Neuron (in vitro differentiated cells): ENCODE data around the gene DNAJC21.
"Not testable (repeated sequence)": the region's sequence is repeated elsewhere in the genome, so short reads cannot be mapped to it uniquely, and the experiment has no call there.

Experiments
- H2AFZ ChIP-seq: one replicate; pipeline ENCODE4 v1.6.1; 2013; ENCODE audit warnings: low read depth, mild to moderate bottlenecking, inconsistent platforms, low read length, moderate library complexity
- H3K27me3 ChIP-seq: one replicate; pipeline ENCODE4 v1.6.1; 2013; ENCODE audit warnings: low read length; ENCODE audit not compliant: insufficient read depth
- H3K36me3 ChIP-seq: one replicate; pipeline ENCODE4 v1.6.1; 2013; ENCODE audit warnings: low read length; ENCODE audit not compliant: insufficient read depth
- H3K4me1 ChIP-seq: one replicate; pipeline ENCODE4 v1.6.1; 2013; ENCODE audit warnings: low read length; ENCODE audit not compliant: insufficient read depth
- H3K4me3 ChIP-seq: 2 replicates; pipeline ENCODE4 v1.5.1; 2013; ENCODE audit warnings: mild to moderate bottlenecking, low read length, moderate library complexity
- H3K9me3 ChIP-seq: one replicate; pipeline ENCODE4 v1.6.1; 2013; ENCODE audit warnings: low read length

The DNAJC21 gene

DNA sequence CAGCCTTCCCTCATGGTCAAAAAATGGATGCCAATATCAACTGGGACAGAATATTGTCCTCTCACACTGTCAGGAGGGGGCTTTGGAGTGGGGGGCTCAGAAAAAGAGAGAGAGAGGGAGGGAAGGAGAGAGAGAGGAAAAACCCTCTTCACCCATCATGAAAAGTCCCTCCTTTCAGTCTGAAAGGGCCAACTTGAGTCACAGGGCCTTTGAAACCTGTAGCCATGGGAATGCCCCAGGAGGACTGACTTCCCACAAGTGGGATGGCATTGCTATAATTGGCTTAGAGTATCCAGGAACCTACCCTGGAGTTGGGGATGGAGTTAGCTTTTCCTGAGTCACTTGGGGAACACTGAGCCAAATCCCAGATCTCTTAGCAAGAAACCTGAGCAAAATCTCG, 41.2 kb downstream of the DNAJC21 start:
- H3K36me3 ChIP-seq = no peaks in the 10 kb centered on the region
- no peak overlapping the region for H2AFZ ChIP-seq
- H3K9me3 ChIP-seq = no peaks in the 10 kb centered on the region
- H3K4me3 ChIP-seq = no peak overlapping the region
- H3K27me3 ChIP-seq = no peaks in the 10 kb centered on the region
- H3K4me1 ChIP-seq = no peaks in the 10 kb centered on the region

DNA sequence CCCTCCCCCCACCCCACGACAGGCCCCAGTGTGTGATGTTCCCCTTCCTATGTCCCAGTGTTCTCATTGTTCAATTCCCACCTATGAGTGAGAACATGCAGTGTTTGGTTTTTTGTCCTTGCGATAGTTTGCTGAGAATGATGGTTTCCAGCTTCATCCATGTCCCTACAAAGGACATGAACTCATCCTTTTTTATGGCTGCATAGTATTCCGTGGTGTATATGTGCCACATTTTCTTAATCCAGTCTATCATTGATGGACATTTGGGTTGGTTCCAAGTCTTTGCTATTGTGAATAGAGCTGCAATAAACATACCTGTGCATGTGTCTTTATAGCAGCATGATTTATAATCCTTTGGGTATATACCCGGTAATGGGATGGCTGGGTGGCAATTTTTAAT, 42.3 kb downstream of the DNAJC21 start:
- not testable (repeated sequence) for H2AFZ ChIP-seq

DNA sequence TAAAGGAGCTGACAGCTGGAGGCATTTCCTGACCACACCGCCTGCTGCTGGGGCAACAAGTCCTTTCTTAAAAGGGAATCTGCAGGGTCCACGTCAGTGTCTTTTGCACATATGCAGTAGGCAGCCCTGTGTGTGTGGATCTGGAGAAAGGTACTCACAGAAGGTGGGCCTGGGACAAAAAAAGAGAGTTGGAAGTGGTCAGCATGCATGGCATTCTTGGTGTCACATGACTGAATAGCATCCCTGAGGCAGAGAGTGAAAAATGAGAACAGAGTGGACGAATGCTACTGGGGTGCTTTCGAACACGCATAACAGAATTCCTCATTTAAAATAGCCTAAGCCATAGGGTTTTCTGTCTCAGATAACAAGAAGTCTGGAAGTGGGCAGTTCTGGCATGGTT, 47.0 kb downstream of the DNAJC21 start:
- Histone ChIP-seq H3K9me3 (no peaks in the 10 kb centered on the region), H3K4me3 (no peak overlapping the region), H3K4me1 (peaks cover 6% of the 10 kb centered on the region), H3K36me3 (no peaks in the 10 kb centered on the region), H2AFZ (no peak overlapping the region), H3K27me3 (no peaks in the 10 kb centered on the region)

More for the DNA sequence above, 42.3 kb downstream of the DNAJC21 start:
- not testable (repeated sequence) for H3K27me3 ChIP-seq, H3K4me3 ChIP-seq, H3K36me3 ChIP-seq, H3K9me3 ChIP-seq, H3K4me1 ChIP-seq

DNA sequence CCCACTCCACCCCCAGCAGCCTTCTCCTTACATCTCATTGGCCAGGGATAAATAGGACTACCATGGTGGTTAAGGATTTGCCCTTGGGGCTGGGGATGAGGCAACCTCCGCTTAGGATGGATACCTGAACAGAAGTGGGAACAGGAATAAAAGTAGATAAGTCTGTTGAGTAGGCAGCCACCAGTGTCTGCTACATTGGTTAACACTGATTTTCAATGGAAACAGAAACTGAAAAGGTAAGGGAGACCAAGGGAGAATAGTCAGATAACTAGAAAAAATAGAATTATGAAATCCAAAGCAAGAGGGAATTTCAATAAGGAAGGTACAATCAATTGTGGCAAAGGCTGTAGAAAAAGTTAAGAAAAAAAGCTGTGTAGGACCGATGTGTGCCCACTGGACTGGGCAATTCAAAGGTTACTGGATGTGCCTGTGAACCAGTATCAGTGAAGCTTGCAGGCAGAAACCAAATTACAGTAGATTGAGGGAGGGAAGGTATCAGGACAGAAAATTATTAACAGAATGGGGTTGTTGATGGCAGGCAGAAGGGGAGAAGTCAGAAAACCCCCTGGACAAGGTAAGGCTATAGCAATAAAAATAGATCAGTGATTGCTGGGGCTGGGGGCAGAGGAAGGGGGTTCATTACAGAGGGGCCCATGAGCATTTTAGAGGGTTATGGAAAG, 48.7 kb downstream of the DNAJC21 start:
- H2AFZ ChIP-seq = no peak overlapping the region
- H3K27me3 ChIP-seq = no peaks in the 10 kb centered on the region
- no peaks in the 10 kb centered on the region for H3K36me3 ChIP-seq
- H3K9me3 ChIP-seq = no peaks in the 10 kb centered on the region
- no peak overlapping the region for H3K4me3 ChIP-seq
- H3K4me1 ChIP-seq = peaks cover 6% of the 10 kb centered on the region

DNA sequence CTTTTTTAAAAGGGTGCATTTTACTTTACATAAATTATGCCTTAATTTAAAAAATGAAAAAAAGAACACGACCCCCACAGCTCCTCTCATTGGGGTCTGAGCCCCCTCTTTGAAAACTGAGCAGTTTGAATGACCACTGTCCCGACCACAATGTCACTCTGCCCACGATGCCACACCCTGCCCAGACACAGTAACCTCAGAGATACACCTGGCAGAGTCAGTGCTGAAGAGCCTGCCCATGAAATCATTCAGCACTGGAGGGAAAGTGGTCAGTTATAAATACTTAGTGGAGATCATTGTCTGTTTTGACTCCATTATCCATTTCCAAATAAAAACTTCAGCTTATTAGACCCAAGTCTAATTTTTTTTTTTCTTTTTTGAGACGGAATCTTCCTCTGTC, 49.3 kb downstream of the DNAJC21 start:
- Histone ChIP-seq H2AFZ (no peak overlapping the region), H3K27me3 (no peaks in the 10 kb centered on the region), H3K4me3 (no peak overlapping the region), H3K36me3 (no peaks in the 10 kb centered on the region), H3K4me1 (peaks cover 6% of the 10 kb centered on the region), H3K9me3 (no peaks in the 10 kb centered on the region)

DNA sequence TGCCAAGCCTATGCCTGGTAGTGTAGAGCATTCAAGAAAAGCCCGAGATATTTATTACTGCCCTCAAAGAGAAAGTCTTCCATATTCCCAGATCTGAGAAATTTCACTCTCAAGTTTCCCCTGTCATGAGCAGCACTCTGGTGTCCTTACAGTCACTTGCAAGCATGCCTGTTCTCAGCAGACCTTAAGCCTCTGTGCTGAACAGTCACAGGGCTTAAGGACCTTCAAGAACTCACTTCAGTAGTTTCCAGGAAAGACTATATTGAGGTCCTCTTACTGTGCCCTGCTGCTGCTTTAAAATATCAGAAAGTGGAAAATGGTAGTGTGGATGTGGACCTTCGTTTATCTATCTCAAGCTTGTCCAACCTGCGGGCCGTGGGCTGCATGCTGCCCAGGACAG, 53.5 kb downstream of the DNAJC21 start:
- H3K36me3 ChIP-seq = no peaks in the 10 kb centered on the region
- no peaks in the 10 kb centered on the region for H3K4me1 ChIP-seq
- H3K4me3 ChIP-seq = no peak overlapping the region
- no peaks in the 10 kb centered on the region for H3K27me3 ChIP-seq
- peaks cover 2% of the 10 kb centered on the region for H3K9me3 ChIP-seq
- H2AFZ ChIP-seq = no peak overlapping the region

DNA sequence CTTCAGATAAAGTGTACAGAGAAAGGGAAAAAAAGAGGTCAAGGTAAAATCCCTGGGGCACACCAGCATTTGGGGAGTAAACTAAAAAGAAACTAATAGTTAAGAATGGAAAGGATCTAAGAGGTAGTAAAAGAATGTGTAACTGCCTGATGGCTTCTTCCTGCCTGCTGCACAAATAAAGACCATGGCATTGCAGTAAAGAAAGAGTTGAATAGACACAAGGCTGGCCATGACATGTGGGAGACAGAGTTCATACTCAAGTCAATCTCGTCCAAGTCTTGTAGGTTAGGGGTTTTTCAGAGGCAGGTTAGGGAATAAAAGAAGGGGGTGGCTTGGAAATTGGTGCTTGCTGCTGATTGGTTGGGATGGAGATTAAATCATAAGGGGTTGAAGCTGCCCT, 57.6 kb downstream of the DNAJC21 start:
- no peak overlapping the region for H2AFZ ChIP-seq
- H3K9me3 ChIP-seq = peaks cover 2% of the 10 kb centered on the region
- no peaks in the 10 kb centered on the region for H3K27me3 ChIP-seq
- H3K36me3 ChIP-seq = no peaks in the 10 kb centered on the region
- H3K4me3 ChIP-seq = no peak overlapping the region
- H3K4me1 ChIP-seq = no peaks in the 10 kb centered on the region

DNA sequence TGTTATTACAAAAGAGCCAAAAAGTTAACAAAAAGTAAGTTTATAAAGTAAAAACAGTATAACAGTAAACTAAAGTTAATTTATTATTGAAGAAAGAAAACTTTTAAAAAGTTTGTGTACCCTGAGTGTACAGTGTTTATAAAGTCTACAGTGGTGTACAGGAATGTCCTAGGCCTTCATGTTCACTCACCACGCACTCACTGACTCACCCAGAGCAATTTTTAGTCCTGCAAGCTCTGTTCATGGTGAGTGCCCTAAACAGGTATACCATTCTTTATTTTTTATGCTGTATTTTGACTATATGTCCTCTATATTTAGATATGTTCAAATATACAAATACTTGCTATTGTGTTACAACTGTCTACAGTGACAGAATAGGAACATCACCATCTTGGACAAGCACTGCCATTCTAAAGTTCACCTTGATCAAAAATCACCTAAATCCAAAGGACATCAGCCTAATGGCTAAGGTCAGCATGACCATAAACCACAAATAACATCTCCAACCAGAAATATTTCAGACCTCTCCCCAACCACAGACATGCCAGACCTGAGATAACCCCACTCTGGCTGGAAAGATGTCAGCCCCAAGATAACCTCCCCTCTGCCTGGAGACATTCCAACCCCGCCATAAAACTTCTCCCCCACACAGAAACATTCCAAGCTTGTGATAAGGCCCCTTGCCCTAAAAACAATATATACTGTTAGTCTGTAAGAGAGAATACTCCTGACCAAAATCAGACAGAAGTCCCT, 62.3 kb downstream of the DNAJC21 start:
- peaks cover 2% of the 10 kb centered on the region for H3K9me3 ChIP-seq
- no peak overlapping the region for H2AFZ ChIP-seq
- no peaks in the 10 kb centered on the region for H3K4me1 ChIP-seq
- no peaks in the 10 kb centered on the region for H3K27me3 ChIP-seq
- no peaks in the 10 kb centered on the region for H3K36me3 ChIP-seq
- H3K4me3 ChIP-seq = no peak overlapping the region

DNA sequence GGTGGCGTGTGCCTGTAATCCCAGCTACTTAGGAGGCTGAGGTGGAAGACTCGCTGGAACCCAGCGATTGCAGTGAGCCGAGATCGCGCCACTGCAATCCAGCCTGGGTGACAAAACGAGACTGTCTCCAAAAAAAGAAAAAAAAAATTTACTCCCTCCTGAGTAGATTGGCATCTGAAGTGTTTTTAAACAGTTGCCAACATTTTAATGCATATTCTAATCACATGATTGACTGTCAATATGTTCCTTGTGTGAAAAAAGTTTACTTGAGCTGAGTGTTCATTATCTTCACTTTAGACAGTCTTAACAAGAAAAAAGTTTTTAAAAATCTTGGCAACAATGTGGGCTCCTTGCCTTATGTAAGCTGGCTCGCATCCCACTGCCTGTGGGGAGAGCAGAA, 64.6 kb downstream of the DNAJC21 start:
- Histone ChIP-seq H3K9me3 (no peaks in the 10 kb centered on the region), H2AFZ (no peak overlapping the region), H3K4me1 (no peaks in the 10 kb centered on the region), H3K27me3 (no peaks in the 10 kb centered on the region), H3K4me3 (no peak overlapping the region), H3K36me3 (no peaks in the 10 kb centered on the region)

DNA sequence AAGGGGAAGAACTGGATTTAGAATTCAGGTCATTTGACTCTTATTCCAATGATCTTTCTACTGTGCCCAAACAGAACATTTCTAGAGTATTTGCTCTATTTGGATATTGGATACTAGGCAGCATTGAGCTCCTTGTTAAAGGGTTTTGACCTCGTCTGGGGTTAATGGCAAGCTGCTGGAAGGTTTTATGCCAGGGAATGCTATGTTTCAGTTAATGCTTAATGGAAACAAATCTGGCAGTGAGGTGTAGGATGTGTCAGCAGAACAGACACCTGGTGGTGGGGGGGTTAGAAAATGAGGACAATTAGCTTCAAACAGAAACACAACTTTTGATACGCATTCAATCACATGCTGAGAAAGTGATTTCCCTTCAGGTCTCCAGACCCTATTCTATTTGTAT, 66.9 kb downstream of the DNAJC21 start:
- no peaks in the 10 kb centered on the region for H3K36me3 ChIP-seq

DNA sequence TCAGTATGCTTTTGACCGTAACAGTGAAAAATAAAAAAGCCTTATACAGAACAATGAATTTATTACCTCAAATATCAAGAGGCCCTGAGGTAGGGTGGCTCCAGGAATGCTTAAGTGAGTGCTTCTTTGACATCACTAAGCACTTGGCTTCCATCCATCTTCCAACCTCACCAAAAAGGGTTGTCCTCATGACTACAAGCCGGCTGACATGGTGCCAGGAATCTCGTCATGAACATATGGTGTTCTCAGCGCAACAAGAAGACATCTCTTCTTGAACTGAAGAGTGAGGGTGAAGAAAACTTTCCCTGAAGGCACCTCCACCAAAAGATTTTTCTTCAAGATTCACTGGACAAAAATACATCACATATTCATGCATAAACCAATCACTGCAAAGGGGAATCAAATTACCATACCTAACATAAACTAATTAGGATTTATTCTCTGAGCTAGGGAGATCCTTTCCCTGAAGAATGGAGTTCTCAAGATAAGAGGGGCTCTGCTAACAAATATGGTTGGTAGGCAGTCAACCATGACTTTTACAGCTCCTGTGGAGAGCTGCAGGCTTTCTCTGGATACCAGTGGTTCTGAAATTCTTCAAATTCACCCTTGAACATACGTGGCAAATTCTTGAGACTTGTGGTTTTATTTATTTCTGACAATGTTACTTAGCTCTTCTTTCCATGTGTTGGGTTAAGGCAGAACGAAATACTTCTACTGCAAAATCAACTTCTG, 68.9 kb downstream of the DNAJC21 start:
- Histone ChIP-seq H3K4me1 (no peaks in the 10 kb centered on the region), H2AFZ (no peak overlapping the region), H3K9me3 (no peaks in the 10 kb centered on the region), H3K27me3 (no peaks in the 10 kb centered on the region), H3K4me3 (no peak overlapping the region), H3K36me3 (no peaks in the 10 kb centered on the region)

More for the DNA sequence above, 66.9 kb downstream of the DNAJC21 start:
- H3K4me3 ChIP-seq = no peak overlapping the region
- no peaks in the 10 kb centered on the region for H3K4me1 ChIP-seq
- no peaks in the 10 kb centered on the region for H3K27me3 ChIP-seq
- no peaks in the 10 kb centered on the region for H3K9me3 ChIP-seq
- no peak overlapping the region for H2AFZ ChIP-seq

DNA sequence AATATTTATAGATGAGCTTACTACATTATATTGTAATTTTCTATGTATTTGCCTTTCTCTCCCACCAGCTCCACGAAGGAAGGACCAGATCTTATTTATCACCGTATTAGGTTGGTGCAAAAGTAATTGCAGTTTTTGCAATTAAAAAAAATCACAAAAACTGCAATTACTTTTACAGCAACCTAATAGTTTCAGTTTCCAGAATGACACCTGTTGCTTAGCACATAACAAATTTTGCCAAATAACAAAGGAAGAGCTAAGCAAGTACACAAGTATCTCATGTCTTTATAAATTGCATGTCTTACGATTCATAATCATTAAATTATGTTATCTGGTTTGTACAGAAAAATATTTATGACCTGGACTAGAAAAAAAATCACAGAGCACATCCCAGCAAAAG, 72.5 kb downstream of the DNAJC21 start:
- Histone ChIP-seq H3K9me3 (no peaks in the 10 kb centered on the region), H3K36me3 (no peaks in the 10 kb centered on the region), H3K27me3 (peaks cover 4% of the 10 kb centered on the region), H3K4me3 (no peak overlapping the region), H3K4me1 (no peaks in the 10 kb centered on the region), H2AFZ (no peak overlapping the region)

DNA sequence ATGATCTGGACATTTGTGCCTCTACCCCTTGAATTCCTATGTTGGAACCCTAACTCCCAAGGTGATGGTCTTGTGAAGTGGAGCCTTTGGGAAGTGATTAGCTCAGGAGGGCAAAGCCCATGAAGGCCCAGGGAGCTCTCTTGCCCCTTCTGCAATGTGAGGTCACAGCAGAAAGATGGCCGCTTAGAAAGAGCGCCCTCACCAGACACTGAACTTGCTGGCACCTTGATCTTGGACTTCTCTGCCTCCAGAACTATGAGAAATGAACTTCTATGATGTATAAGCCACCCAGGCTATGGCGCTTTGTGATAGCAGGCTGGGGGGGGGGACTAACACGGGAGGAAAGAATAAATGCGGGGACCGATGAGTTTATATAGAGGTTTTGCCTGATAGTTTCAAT, 73.1 kb downstream of the DNAJC21 start:
- Histone ChIP-seq H3K9me3 (peaks cover 2% of the 10 kb centered on the region), H2AFZ (no peak overlapping the region), H3K27me3 (peaks cover 4% of the 10 kb centered on the region), H3K36me3 (no peaks in the 10 kb centered on the region), H3K4me1 (no peaks in the 10 kb centered on the region), H3K4me3 (no peak overlapping the region)
